OCI-LY1 (cell line): ENCODE results near the gene CEP131.

Experiments used
- EZH2 ChIP-seq: fragments of 200-600 bp; sonication (generic), shearing (Covaris generic); IDR thresholded peaks from 2 replicates; pipeline ENCODE4 v1.8.0; 2017; ENCODE audit warnings: borderline replicate concordance, mixed run types, mild to moderate bottlenecking, antibody characterized with exemption, low read length, moderate library complexity, mixed read lengths
- TF ChIP-seq, protein P1 (sequence below): fragments of 200-600 bp; sonication (generic), shearing (Covaris generic); IDR thresholded peaks from 2 replicates; pipeline ENCODE4 v1.5.1; 2017; ENCODE audit warnings: mild to moderate bottlenecking, antibody characterized with exemption, low read length, moderate library complexity, mixed read lengths

- TF ChIP-seq EZH2, result no peak
- TF ChIP-seq, protein P1, sequence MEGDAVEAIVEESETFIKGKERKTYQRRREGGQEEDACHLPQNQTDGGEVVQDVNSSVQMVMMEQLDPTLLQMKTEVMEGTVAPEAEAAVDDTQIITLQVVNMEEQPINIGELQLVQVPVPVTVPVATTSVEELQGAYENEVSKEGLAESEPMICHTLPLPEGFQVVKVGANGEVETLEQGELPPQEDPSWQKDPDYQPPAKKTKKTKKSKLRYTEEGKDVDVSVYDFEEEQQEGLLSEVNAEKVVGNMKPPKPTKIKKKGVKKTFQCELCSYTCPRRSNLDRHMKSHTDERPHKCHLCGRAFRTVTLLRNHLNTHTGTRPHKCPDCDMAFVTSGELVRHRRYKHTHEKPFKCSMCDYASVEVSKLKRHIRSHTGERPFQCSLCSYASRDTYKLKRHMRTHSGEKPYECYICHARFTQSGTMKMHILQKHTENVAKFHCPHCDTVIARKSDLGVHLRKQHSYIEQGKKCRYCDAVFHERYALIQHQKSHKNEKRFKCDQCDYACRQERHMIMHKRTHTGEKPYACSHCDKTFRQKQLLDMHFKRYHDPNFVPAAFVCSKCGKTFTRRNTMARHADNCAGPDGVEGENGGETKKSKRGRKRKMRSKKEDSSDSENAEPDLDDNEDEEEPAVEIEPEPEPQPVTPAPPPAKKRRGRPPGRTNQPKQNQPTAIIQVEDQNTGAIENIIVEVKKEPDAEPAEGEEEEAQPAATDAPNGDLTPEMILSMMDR, result no peak
These were observed 71.5 kb downstream of the CEP131 start for GRCh38 chr17:81151278-81151677.
